ENCODE results near the gene DNAJC7. TPM values are rescaled to one million over a fixed set of nuclear protein-coding genes. Genes with fewer than 3 reads are reported as not detected.

DNAJC7 gene
- total RNA-seq, 3 donors from 2014 or later: 80.6 to 108 (median 86.7) TPM

DNA sequence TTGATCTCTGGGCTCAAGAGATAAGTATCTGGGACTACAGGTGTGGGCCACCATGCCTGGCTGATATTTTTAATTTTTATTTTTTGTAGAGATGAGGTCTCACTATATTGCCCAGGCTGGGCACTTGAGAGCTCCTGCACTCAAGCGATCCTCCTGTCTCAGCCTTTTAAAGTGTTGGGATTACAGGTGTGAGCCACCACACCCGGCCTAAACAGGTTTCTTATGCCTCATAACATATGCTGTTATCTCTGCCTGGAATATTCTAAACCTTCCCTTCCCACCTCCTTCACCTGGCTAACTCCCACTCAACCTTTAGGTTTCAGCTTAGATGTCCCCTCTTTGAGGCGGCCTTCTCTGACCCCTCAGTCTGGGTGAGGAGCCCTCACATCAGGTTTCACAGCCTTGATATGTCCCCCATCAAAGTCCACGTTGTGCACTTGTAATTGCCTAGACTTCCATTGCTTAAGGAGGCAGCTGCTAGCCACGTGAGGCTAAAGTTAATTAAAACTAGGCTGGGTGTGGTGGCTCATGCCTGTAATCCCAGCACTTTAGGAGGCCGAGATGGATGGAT lies 59.3 kb downstream of the DNAJC7 start:
- ATAC-seq (peak; percentile 62), DNase-seq (no peak)
- H3K4me3 ChIP-seq: no peak overlapping the region
- peaks cover 2% of the 10 kb centered on the region for H3K4me1 ChIP-seq (ENCODE audit: low read depth)
- H3K36me3 ChIP-seq (ENCODE audit: low read depth): no peaks in the 10 kb centered on the region
- no peak for TF ChIP-seq CTCF (IDR thresholded peaks at IDR 0.05)
- intact Hi-C loops (cut with DNase I, micrococcal nuclease): no loop called here
- H3K9me3 ChIP-seq: no peaks in the 10 kb centered on the region

DNA sequence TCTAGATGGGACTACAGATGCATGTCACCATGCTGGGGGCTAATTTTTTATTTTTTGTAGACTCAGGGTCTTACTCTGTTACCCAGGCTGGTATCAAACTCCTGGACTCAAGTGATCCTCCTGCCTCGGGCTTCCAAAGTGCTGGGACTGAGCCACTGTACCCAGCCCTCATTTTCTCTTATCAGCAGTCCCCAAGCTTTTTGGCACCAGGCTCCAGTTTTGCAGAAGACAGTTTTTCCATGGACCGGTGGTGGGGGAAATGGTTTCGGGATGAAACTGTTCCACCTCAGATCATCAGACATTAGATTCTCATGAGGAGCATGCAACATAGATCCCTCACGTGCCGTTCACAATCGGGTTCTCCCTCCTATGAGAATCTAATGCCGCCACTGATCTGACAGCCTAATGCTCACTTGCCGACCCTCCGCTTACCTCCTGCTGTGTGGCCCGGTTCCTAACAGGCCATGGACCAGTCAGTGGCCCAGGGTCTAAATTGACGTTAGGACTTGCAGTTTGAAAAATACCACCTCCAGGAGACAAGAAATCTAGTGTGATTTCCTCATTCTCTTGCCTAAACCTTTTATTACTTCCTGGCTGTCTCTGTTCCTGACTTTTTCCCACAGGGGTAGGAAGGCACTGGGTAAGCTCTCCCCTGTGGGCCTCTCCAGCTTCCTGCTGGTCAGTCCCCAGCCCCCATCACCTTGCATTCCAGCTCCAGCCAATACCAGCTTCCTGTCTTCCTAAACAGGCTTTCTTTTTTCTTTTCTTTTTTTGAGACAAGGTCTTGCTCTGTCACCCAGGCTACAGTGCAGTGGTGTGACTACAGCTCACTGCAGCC lies 60.0 kb downstream of the DNAJC7 start:
- no peak overlapping the region for H3K4me3 ChIP-seq
- DNase-seq (no peak), ATAC-seq (peak; percentile 72)
- no peaks in the 10 kb centered on the region for H3K9me3 ChIP-seq
- H3K36me3 ChIP-seq (ENCODE audit: low read depth): no peaks in the 10 kb centered on the region
- intact Hi-C loops (cut with DNase I, micrococcal nuclease): no loop called here
- peaks cover 2% of the 10 kb centered on the region for H3K4me1 ChIP-seq (ENCODE audit: low read depth)
- TF ChIP-seq CTCF (IDR thresholded peaks at IDR 0.05): no peak

- Histone ChIP-seq H3K4me3 (no peak overlapping the region), H3K9me3 (no peaks in the 10 kb centered on the region), H3K36me3 (ENCODE audit: low read depth) (no peaks in the 10 kb centered on the region), H3K4me1 (ENCODE audit: low read depth) (peaks cover 2% of the 10 kb centered on the region)
- intact Hi-C loops (cut with DNase I, micrococcal nuclease): no loop called here
- ATAC-seq (no peak), DNase-seq (no peak)
- TF ChIP-seq CTCF (IDR thresholded peaks at IDR 0.05): no peak
These were observed 60.7 kb downstream of the DNAJC7 start for GRCh38 chr17:41956522-41956921.

DNA sequence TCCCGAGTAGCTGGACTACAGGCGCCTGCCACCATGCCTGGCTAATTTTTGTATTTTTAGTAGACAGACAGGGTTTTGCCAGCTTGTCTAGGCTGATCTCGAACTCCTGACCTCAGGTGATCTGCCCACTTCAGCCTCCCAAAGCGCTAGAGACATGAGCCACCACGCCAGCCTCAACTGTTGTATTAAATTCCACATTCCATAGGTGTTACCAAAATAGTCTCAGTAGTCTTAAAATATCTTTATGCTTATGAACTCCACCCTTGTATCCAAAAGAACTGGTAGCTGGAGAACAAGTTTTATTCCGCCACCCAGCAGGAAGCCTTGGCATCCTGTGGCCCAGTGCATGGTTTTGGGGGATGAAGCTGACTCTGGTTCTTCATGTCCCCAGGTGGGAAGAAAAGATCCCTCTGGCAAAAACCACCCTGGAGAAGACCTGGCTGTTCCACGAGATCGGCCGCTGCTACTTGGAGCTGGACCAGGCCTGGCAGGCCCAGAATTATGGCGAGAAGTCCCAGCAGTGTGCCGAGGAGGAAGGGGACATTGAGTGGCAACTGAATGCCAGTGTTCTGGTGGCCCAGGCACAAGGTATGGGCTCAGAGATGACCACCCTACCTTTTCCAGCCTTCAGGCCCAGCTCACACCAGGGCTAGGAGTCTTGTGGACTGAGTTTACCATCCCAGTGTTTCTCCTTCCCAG lies 68.3 kb downstream of the DNAJC7 start:
- no peak for ATAC-seq
- no peaks in the 10 kb centered on the region for H3K4me1 ChIP-seq (ENCODE audit: low read depth)
- no peak overlapping the region for H3K4me3 ChIP-seq
- no peak for DNase-seq
- no peaks in the 10 kb centered on the region for H3K36me3 ChIP-seq (ENCODE audit: low read depth)
- intact Hi-C loops (cut with DNase I, micrococcal nuclease): no loop called here
- H3K9me3 ChIP-seq: no peaks in the 10 kb centered on the region
- no peak for TF ChIP-seq CTCF (IDR thresholded peaks at IDR 0.05)

GRCh38 chr17:41944943-41945342 lies 72.3 kb downstream of the DNAJC7 start:
- H3K4me3 ChIP-seq: no peak overlapping the region
- no peaks in the 10 kb centered on the region for H3K4me1 ChIP-seq (ENCODE audit: low read depth)
- intact Hi-C loops (cut with DNase I, micrococcal nuclease): no loop called here
- ATAC-seq (no peak), DNase-seq (no peak)
- TF ChIP-seq CTCF (IDR thresholded peaks at IDR 0.05): no peak
- no peaks in the 10 kb centered on the region for H3K9me3 ChIP-seq
- H3K36me3 ChIP-seq (ENCODE audit: low read depth): no peaks in the 10 kb centered on the region

All from mucosa of descending colon (tissue), 3 donors.